IPS DF 4.7 (cell line): ENCODE results near the gene SLC28A1.

Source experiments
- DNase-seq: peaks from one replicate; pipeline ENCODE4 v3.0.0-alpha.2; 2013; ENCODE audit warnings: low spot score; ENCODE audit errors: extremely low read depth

SLC28A1 gene

GRCh38 chr15:84883916-84884781 is at the start of gene SLC28A1:
Gene SLC28A1, plus strand, starts transcription at chr15:84884662. Its CDS starts 3,099 bp downstream, at chr15:84887761.
- DNase-seq = no peak

- DNase-seq = no peak
Measured at GRCh38 chr15:84834969-84835368, 49.5 kb upstream of the SLC28A1 start.

- DNase-seq = no peak
Measured at GRCh38 chr15:84835661-84836337, 48.7 kb upstream of the SLC28A1 start.

GRCh38 chr15:84836844-84837243 is 47.6 kb upstream of the SLC28A1 start:
- no peak for DNase-seq

- DNase-seq = no peak
Measured at GRCh38 chr15:84839714-84840113, 44.7 kb upstream of the SLC28A1 start.

- no peak for DNase-seq
Measured at GRCh38 chr15:84840255-84840654, 44.2 kb upstream of the SLC28A1 start.

- no peak for DNase-seq
Measured at GRCh38 chr15:84840741-84841429, 43.6 kb upstream of the SLC28A1 start.

- no peak for DNase-seq
Measured at GRCh38 chr15:84842781-84843180, 41.7 kb upstream of the SLC28A1 start.

GRCh38 chr15:84844964-84845363 is 39.5 kb upstream of the SLC28A1 start:
- no peak for DNase-seq

- peak; percentile 9 for DNase-seq
Measured at GRCh38 chr15:84845631-84846030, 38.8 kb upstream of the SLC28A1 start.

GRCh38 chr15:84846269-84846668 is 38.2 kb upstream of the SLC28A1 start:
- no peak for DNase-seq

GRCh38 chr15:84847382-84847781 is 37.1 kb upstream of the SLC28A1 start:
- DNase-seq = no peak

GRCh38 chr15:84852212-84852611 is 32.2 kb upstream of the SLC28A1 start:
- no peak for DNase-seq

GRCh38 chr15:84855136-84855535 is 29.3 kb upstream of the SLC28A1 start:
- DNase-seq = no peak

GRCh38 chr15:84855765-84856164 is 28.7 kb upstream of the SLC28A1 start:
- DNase-seq = no peak

- no peak for DNase-seq
Measured at GRCh38 chr15:84856731-84857417, 27.6 kb upstream of the SLC28A1 start.

GRCh38 chr15:84857418-84858004 is 27.0 kb upstream of the SLC28A1 start:
- DNase-seq = no peak

- DNase-seq = no peak
Measured at GRCh38 chr15:84858231-84858630, 26.2 kb upstream of the SLC28A1 start.

GRCh38 chr15:84859144-84859543 is 25.3 kb upstream of the SLC28A1 start:
- no peak for DNase-seq

GRCh38 chr15:84859651-84860050 is 24.8 kb upstream of the SLC28A1 start:
- no peak for DNase-seq

GRCh38 chr15:84861781-84862180 is 22.7 kb upstream of the SLC28A1 start:
- DNase-seq = no peak
